NCI-H1417 treated with DMSO at 0.1 percent for 48 hours (cell line): Measurements from ENCODE around the gene INPP4A.

Experiments
- DNase-seq: peaks from one replicate; lab custom pipeline; 2025; lab: John Stamatoyannopoulos, UW

Gene INPP4A

GRCh38 chr2:98565286-98565860 is 120.7 kb downstream of the INPP4A start:
- DNase-seq: no peak

- DNase-seq: no peak
Observed at GRCh38 chr2:98565941-98566340, 121.3 kb downstream of the INPP4A start.

- no peak for DNase-seq
Observed at GRCh38 chr2:98568161-98568956, 123.7 kb downstream of the INPP4A start.

- no peak for DNase-seq
Observed at GRCh38 chr2:98569197-98569793, 124.6 kb downstream of the INPP4A start.

- no peak for DNase-seq
Observed at GRCh38 chr2:98569915-98570314, 125.3 kb downstream of the INPP4A start.

- DNase-seq: no peak
Observed at GRCh38 chr2:98570356-98570755, 125.7 kb downstream of the INPP4A start.

GRCh38 chr2:98571121-98571701 is 126.6 kb downstream of the INPP4A start:
- DNase-seq: no peak

- DNase-seq: no peak
Observed at GRCh38 chr2:98571796-98572195, 127.1 kb downstream of the INPP4A start.

GRCh38 chr2:98572211-98572610 is 127.6 kb downstream of the INPP4A start:
- DNase-seq: no peak

- DNase-seq: no peak
Observed at GRCh38 chr2:98572676-98573075, 128.0 kb downstream of the INPP4A start.

- DNase-seq: no peak
Observed at GRCh38 chr2:98573426-98573825, 128.8 kb downstream of the INPP4A start.

- DNase-seq: no peak
Observed at GRCh38 chr2:98576666-98577312, 132.1 kb downstream of the INPP4A start.

- DNase-seq: no peak
Observed at GRCh38 chr2:98577313-98577712, 132.7 kb downstream of the INPP4A start.

GRCh38 chr2:98578231-98578630 is 133.6 kb downstream of the INPP4A start:
- DNase-seq: no peak

GRCh38 chr2:98579926-98580325 is 135.3 kb downstream of the INPP4A start:
- no peak for DNase-seq

GRCh38 chr2:98580656-98581284 is 136.1 kb downstream of the INPP4A start:
- no peak for DNase-seq

- no peak for DNase-seq
Observed at GRCh38 chr2:98582523-98582922, 137.9 kb downstream of the INPP4A start.

GRCh38 chr2:98583276-98583675 is 138.6 kb downstream of the INPP4A start:
- no peak for DNase-seq

GRCh38 chr2:98583816-98584618 is 139.4 kb downstream of the INPP4A start:
- DNase-seq: no peak

GRCh38 chr2:98585386-98585785 is 140.7 kb downstream of the INPP4A start:
- no peak for DNase-seq

GRCh38 chr2:98586551-98587140 is 142.0 kb downstream of the INPP4A start:
- no peak for DNase-seq
